ENCODE results near the gene MEX3A. TPM values are rescaled to one million over a fixed set of nuclear protein-coding genes. Genes with fewer than 3 reads are reported as not detected.
A peak's percentile ranks its signal among the peaks of the same experiment; 100 is the strongest.
"Not testable (repeated sequence)": the region's sequence is repeated elsewhere in the genome, so short reads cannot be mapped to it uniquely, and the experiment has no call there.

The MEX3A gene
- total RNA-seq, 1 experiment from 2014 or later: 79.1 TPM

DNA sequence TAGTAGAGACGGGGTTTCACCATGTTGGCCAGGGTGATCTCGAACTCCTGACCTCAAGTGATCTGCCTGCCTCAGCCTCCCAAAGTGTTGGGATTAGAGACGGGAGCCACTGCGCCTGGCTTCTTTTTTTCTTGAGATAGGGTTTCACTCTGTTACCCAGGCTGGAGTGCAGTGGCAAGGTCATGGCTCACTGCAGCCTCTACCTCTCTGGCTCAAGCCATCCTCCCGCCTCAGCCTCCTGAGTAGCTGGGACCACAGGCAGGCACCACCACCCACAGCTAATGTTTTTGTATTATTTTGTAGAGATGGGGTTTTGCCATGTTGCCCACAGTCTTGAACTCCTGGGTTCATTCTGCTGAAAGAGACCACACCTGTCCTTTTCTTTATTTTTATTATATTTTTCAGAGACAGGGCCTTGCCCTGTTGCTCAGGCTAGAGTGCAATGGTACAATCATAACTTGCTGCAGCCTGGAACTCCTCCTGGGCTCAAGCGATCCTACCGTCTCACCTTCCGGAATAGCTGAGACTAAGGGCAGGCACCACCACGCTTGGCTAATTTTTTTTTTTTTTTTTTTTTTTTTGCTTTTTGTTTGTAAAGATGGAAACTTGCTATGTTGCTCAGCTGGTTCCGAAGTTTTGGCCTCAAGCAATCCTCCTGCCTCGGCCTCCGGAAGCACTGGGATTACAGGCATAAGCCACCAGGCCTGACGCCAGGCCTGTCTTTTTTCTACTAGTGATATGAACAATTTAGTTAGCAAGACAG, 35.3 kb upstream of the MEX3A start:
- H3K27me3 Mint-ChIP-seq (ENCODE audit: low read depth): peaks cover 8% of the 10 kb centered on the region
- no peaks in the 10 kb centered on the region for H3K36me3 Mint-ChIP-seq
- TF ChIP-seq, protein P1, sequence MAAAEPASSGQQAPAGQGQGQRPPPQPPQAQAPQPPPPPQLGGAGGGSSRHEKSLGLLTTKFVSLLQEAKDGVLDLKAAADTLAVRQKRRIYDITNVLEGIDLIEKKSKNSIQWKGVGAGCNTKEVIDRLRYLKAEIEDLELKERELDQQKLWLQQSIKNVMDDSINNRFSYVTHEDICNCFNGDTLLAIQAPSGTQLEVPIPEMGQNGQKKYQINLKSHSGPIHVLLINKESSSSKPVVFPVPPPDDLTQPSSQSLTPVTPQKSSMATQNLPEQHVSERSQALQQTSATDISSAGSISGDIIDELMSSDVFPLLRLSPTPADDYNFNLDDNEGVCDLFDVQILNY (CRISPR knock-in tag; IDR thresholded peaks at IDR 0.05): no peak
- TF ChIP-seq KAT7 (CRISPR knock-in tag; IDR thresholded peaks at IDR 0.05; ENCODE audit: borderline replicate concordance) (no peak), ZNF263 (CRISPR knock-in tag; IDR thresholded peaks at IDR 0.05; ENCODE audit: low read depth) (no peak), GRHL2 (CRISPR knock-in tag; IDR thresholded peaks at IDR 0.05; ENCODE audit: insufficient replicate concordance, severe bottlenecking) (no peak), NFYB (CRISPR knock-in tag; conservative IDR thresholded peaks at IDR 0.05; ENCODE audit: low read depth) (no peak), CREB1 (CRISPR knock-in tag; IDR thresholded peaks at IDR 0.05) (no peak), ZNF317 (CRISPR knock-in tag; IDR thresholded peaks at IDR 0.05; ENCODE audit: borderline replicate concordance, low read depth) (no peak), ELF4 (CRISPR knock-in tag; IDR thresholded peaks at IDR 0.05; ENCODE audit: low read depth) (no peak)
- TF ChIP-seq, protein P2, sequence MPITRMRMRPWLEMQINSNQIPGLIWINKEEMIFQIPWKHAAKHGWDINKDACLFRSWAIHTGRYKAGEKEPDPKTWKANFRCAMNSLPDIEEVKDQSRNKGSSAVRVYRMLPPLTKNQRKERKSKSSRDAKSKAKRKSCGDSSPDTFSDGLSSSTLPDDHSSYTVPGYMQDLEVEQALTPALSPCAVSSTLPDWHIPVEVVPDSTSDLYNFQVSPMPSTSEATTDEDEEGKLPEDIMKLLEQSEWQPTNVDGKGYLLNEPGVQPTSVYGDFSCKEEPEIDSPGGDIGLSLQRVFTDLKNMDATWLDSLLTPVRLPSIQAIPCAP (CRISPR knock-in tag; IDR thresholded peaks at IDR 0.05): no peak
- TF ChIP-seq, protein P3, sequence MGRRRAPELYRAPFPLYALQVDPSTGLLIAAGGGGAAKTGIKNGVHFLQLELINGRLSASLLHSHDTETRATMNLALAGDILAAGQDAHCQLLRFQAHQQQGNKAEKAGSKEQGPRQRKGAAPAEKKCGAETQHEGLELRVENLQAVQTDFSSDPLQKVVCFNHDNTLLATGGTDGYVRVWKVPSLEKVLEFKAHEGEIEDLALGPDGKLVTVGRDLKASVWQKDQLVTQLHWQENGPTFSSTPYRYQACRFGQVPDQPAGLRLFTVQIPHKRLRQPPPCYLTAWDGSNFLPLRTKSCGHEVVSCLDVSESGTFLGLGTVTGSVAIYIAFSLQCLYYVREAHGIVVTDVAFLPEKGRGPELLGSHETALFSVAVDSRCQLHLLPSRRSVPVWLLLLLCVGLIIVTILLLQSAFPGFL (CRISPR knock-in tag; IDR thresholded peaks at IDR 0.05; ENCODE audit: borderline replicate concordance): no peak
- TF ChIP-seq, protein P4, sequence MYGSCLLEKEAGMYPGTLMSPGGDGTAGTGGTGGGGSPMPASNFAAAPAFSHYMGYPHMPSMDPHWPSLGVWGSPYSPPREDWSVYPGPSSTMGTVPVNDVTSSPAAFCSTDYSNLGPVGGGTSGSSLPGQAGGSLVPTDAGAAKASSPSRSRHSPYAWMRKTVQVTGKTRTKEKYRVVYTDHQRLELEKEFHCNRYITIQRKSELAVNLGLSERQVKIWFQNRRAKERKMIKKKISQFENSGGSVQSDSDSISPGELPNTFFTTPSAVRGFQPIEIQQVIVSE (CRISPR knock-in tag; IDR thresholded peaks at IDR 0.05; ENCODE audit: borderline replicate concordance): no peak
- TF ChIP-seq, protein P5, sequence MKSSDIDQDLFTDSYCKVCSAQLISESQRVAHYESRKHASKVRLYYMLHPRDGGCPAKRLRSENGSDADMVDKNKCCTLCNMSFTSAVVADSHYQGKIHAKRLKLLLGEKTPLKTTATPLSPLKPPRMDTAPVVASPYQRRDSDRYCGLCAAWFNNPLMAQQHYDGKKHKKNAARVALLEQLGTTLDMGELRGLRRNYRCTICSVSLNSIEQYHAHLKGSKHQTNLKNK (CRISPR knock-in tag; IDR thresholded peaks at IDR 0.05): no peak
- H3K4me1 Mint-ChIP-seq: peaks cover 55% of the 10 kb centered on the region
- no peak overlapping the region for H3K4me3 Mint-ChIP-seq
- H3K27ac Mint-ChIP-seq: no peak overlapping the region
- POLR2A ChIA-PET: no interaction called here
- DNase-seq (ENCODE audit: low spot score) (no peak), ATAC-seq (no peak)
- CTCF ChIA-PET: interaction anchor here (1.7 to 28.0 kb wide), 2 partner anchors 22 to 108 kb away, joined by 4 to 1176 read pairs; partner anchors contain the start of gene MEX3A
- H3K9me3 Mint-ChIP-seq: no peaks in the 10 kb centered on the region

DNA sequence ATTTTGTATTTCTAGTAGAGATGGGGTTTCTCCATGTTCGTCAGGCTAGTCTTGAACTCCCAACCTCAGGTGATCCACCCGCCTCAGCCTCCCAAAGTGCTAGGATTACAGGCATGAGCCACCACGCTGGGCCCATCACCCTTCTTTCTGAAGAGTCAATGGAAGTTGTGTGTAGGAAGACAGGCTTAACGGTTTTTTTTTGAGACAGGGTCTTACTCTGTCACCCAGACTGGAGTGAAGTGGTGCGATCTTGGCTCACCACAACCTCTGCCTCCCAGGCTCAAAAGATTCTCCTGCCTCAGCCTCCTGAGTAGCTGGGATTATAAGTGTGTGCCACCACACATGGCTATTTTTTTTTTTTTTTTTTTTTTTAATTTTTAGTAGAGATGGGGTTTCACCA, 34.5 kb upstream of the MEX3A start:
- H3K27ac Mint-ChIP-seq; POLR2A ChIA-PET; H3K9me3 Mint-ChIP-seq; ATAC-seq; DNase-seq (ENCODE audit: low spot score); H3K36me3 Mint-ChIP-seq: not testable (repeated sequence)
- Mint-ChIP-seq H3K4me1 (peaks cover 50% of the 10 kb centered on the region), H3K27me3 (ENCODE audit: low read depth) (peaks cover 15% of the 10 kb centered on the region), H3K4me3 (peak overlapping the region; percentile 93)
- CTCF ChIA-PET: interaction anchor here (1.0 to 28.0 kb wide), 3 partner anchors 11 to 33 kb away, joined by 3 to 1176 read pairs (median 94); partner anchors contain the start of gene MEX3A

DNA sequence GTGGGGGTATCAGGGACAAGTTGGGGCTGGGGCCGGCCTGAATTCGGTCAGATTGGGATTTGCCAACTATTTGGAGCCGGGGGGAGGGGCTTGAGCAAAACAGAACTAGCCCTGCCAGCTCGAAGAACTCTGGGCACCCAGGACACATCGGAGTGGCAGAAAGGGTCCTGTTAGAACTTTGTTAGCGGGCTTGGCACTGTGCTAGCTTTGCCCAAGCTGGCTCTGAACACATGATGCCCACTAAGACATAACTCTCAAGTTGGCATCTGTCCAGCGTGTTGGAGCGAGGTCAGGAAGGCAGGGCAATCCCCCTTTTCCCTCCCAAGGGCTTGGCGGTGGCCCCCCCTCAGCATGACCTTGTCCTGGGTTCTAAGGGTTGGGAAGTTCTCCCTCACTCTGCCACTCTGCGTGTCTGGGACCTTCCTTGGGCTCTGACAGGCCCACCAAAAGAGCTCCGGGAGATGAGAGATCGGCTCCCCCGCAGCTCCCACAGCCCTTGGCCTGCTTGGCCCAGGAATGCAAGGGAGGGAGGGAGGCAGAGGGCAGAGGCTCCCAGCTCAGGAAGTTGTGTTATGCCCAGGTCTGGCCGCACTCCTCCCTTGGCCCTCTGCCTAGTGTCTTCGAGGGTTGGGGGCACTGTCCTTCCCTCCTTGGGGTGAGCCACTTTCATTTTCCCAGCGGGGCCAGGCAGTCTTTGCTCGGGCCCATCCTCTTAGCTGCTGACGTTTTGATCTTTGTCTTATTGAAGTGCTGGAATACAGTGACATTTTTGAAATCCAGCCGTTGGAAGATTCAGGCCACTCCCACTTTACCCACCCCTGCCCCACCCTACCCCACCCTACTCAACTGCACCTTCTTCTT, 33.5 kb upstream of the MEX3A start:
- H3K4me1 Mint-ChIP-seq: peaks cover 42% of the 10 kb centered on the region
- TF ChIP-seq NR2C2 (CRISPR knock-in tag; IDR thresholded peaks at IDR 0.05): 0 out of 2 replicates have a peak, but pooled peaks have one; percentile 28
- TF ChIP-seq EMX1 (CRISPR knock-in tag; IDR thresholded peaks at IDR 0.05): no peak
- no peak for TF ChIP-seq GTF2I (CRISPR knock-in tag; conservative IDR thresholded peaks at IDR 0.05)
- no peak for TF ChIP-seq RELA (CRISPR knock-in tag; IDR thresholded peaks at IDR 0.05; ENCODE audit: borderline replicate concordance)
- TF ChIP-seq IRF2 (CRISPR knock-in tag; IDR thresholded peaks at IDR 0.05; ENCODE audit: borderline replicate concordance, low read depth): no peak
- TF ChIP-seq, protein P6, sequence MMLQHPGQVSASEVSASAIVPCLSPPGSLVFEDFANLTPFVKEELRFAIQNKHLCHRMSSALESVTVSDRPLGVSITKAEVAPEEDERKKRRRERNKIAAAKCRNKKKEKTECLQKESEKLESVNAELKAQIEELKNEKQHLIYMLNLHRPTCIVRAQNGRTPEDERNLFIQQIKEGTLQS (CRISPR knock-in tag; conservative IDR thresholded peaks at IDR 0.05): no peak
- no peak for TF ChIP-seq FOXP1 (CRISPR knock-in tag; IDR thresholded peaks at IDR 0.05; ENCODE audit: borderline replicate concordance)
- TF ChIP-seq TEAD4 (CRISPR knock-in tag; IDR thresholded peaks at IDR 0.05): peak; percentile 69; the same call in 1 of the 2 replicates
- TF ChIP-seq, protein P7, sequence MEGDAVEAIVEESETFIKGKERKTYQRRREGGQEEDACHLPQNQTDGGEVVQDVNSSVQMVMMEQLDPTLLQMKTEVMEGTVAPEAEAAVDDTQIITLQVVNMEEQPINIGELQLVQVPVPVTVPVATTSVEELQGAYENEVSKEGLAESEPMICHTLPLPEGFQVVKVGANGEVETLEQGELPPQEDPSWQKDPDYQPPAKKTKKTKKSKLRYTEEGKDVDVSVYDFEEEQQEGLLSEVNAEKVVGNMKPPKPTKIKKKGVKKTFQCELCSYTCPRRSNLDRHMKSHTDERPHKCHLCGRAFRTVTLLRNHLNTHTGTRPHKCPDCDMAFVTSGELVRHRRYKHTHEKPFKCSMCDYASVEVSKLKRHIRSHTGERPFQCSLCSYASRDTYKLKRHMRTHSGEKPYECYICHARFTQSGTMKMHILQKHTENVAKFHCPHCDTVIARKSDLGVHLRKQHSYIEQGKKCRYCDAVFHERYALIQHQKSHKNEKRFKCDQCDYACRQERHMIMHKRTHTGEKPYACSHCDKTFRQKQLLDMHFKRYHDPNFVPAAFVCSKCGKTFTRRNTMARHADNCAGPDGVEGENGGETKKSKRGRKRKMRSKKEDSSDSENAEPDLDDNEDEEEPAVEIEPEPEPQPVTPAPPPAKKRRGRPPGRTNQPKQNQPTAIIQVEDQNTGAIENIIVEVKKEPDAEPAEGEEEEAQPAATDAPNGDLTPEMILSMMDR (IDR thresholded peaks at IDR 0.05): no peak
- no peaks in the 10 kb centered on the region for H3K36me3 Mint-ChIP-seq
- ChIA-PET CTCF (interaction anchor here (0.6 to 28.0 kb wide), 13 partner anchors 7 to 180 kb away, joined by 3 to 1176 read pairs (median 7); partner anchors contain the start of genes ARHGEF2 and MEX3A), POLR2A (interaction anchor here (1.1 to 2.4 kb wide), 7 partner anchors 7 to 97 kb away, joined by 4 to 12 read pairs (median 8); partner anchors contain the start of genes MEX3A and PMF1)
- ATAC-seq: peak; percentile 46
- H3K9me3 Mint-ChIP-seq: no peaks in the 10 kb centered on the region
- DNase-seq (ENCODE audit: low spot score): peak; percentile 59
- peaks cover 15% of the 10 kb centered on the region for H3K27me3 Mint-ChIP-seq (ENCODE audit: low read depth)
- no peak overlapping the region for H3K27ac Mint-ChIP-seq
- H3K4me3 Mint-ChIP-seq: peak overlapping the region; percentile 93

All from WTC11 (cell line).